OCI-LY7 (cell line): ENCODE data around the gene COQ5. TPM values are rescaled to one million over a fixed set of nuclear protein-coding genes. Genes with fewer than 3 reads are reported as not detected.
A peak's percentile ranks its signal among the peaks of the same experiment; 100 is the strongest.

Experiments used
- BruUV-seq: library from RNA; stranded (reverse); fragments of 400-500 nt; replicated peaks from 2 replicates; lab custom pipeline; 2021; lab: Mats Ljungman, UMichigan
- CTCF ChIA-PET: fragments of 300-600 bp; sonication (Branson Sonifier 250); formaldehyde crosslinking; loops from one replicate; lab custom pipeline; 2022; ENCODE audit warnings: antibody characterized with exemption; ENCODE audit not compliant: unreplicated experiment; lab: Charles Lee
- POLR2A ChIA-PET: fragments of 300-600 bp; sonication (Branson Sonifier 250); formaldehyde crosslinking; loops from one replicate; lab custom pipeline; 2022; ENCODE audit warnings: antibody characterized with exemption; lab: Charles Lee
- DNase-seq: peaks from one replicate; pipeline ENCODE4 v3.0.0-alpha.2; 2015; ENCODE audit warnings: low spot score
- H2AFZ ChIP-seq: fragments of 200-600 bp; sonication (generic), shearing (Covaris generic); 2 replicates; pipeline ENCODE4 v1.6.1; 2014; ENCODE audit warnings: mild to moderate bottlenecking, antibody characterized with exemption, low read length, moderate library complexity
- H3K27ac ChIP-seq: fragments of 200-600 bp; sonication (generic); 2 replicates; pipeline ENCODE4 v1.5.1; 2014; ENCODE audit warnings: mixed run types, low read depth, mild to moderate bottlenecking, moderate library complexity, low read length, inconsistent platforms; ENCODE audit not compliant: poor library complexity, severe bottlenecking
- H3K36me3 ChIP-seq: fragments of 200-600 bp; sonication (generic); 2 replicates; pipeline ENCODE4 v1.6.1; 2014; ENCODE audit warnings: mild to moderate bottlenecking, antibody characterized with exemption, low read length, moderate library complexity, mixed read lengths; ENCODE audit not compliant: insufficient read depth
- H3K4me1 ChIP-seq: fragments of 200-600 bp; sonication (generic); 2 replicates; pipeline ENCODE4 v1.5.1; 2014; ENCODE audit warnings: mild to moderate bottlenecking, low read length; ENCODE audit not compliant: insufficient read depth, poor library complexity, severe bottlenecking
- H3K4me2 ChIP-seq: fragments of 200-600 bp; sonication (generic); 2 replicates; pipeline ENCODE4 v1.6.1; 2014; ENCODE audit warnings: mild to moderate bottlenecking, low read length
- H3K4me3 ChIP-seq: fragments of 200-600 bp; sonication (generic); 2 replicates; pipeline ENCODE4 v1.5.1; 2014; ENCODE audit warnings: mild to moderate bottlenecking, low read depth, low read length; ENCODE audit not compliant: poor library complexity, severe bottlenecking
- H3K79me2 ChIP-seq: fragments of 200-600 bp; sonication (generic); 2 replicates; pipeline ENCODE4 v1.6.1; 2016; ENCODE audit warnings: low read depth, mild to moderate bottlenecking, low read length, moderate library complexity, mixed read lengths; ENCODE audit not compliant: insufficient read depth
- H3K9me2 ChIP-seq: fragments of 200-600 bp; sonication (generic); 2 replicates; pipeline ENCODE4 v1.6.1; 2016; ENCODE audit warnings: mild to moderate bottlenecking, low read length, mixed read lengths; ENCODE audit not compliant: insufficient read depth
- H3K9me3 ChIP-seq: fragments of 200-600 bp; sonication (generic); 2 replicates; pipeline ENCODE4 v1.6.1; 2014; ENCODE audit warnings: mild to moderate bottlenecking, mixed run types, low read length, mixed read lengths
- H4K20me1 ChIP-seq: fragments of 200-600 bp; sonication (generic); 2 replicates; pipeline ENCODE4 v1.6.1; 2014; ENCODE audit warnings: mild to moderate bottlenecking, antibody characterized with exemption, low read length, moderate library complexity, mixed read lengths; ENCODE audit not compliant: insufficient read depth
- EZH2phosphoT487 ChIP-seq: fragments of 200-600 bp; sonication (generic); IDR thresholded peaks from 2 replicates; pipeline ENCODE4 v1.6.1; 2018; ENCODE audit warnings: low read depth, borderline replicate concordance, mild to moderate bottlenecking, mixed run types, antibody characterized with exemption, low read length, moderate library complexity, mixed read lengths
- intact Hi-C: fragments of 100-400 bp; cut with micrococcal nuclease; formaldehyde crosslinking; loops from one replicate; pipeline ENCODE4 v1.10.0; 2022; ENCODE audit not compliant: unreplicated experiment
- total RNA-seq, 2 experiments: library from RNA; depleted of rRNA in 1 of 2; stranded (reverse); fragments of >200 nt in 1 of 2; shearing (Covaris generic) in 1 of 2; gene quantifications; 2 replicates each; pipeline ENCODE4 v1.2.3, GENCODE V29; 2014 to 2022
- TF ChIP-seq, protein P1 (sequence below): fragments of 200-600 bp; sonication (generic); conservative IDR thresholded peaks from 2 replicates; pipeline ENCODE4 v1.5.1; 2014; ENCODE audit warnings: mild to moderate bottlenecking, antibody characterized with exemption, low read length, moderate library complexity, mixed read lengths

Gene COQ5
- total RNA-seq, 2 experiments from 2014 or later: 40.9 to 49.5 TPM

DNA sequence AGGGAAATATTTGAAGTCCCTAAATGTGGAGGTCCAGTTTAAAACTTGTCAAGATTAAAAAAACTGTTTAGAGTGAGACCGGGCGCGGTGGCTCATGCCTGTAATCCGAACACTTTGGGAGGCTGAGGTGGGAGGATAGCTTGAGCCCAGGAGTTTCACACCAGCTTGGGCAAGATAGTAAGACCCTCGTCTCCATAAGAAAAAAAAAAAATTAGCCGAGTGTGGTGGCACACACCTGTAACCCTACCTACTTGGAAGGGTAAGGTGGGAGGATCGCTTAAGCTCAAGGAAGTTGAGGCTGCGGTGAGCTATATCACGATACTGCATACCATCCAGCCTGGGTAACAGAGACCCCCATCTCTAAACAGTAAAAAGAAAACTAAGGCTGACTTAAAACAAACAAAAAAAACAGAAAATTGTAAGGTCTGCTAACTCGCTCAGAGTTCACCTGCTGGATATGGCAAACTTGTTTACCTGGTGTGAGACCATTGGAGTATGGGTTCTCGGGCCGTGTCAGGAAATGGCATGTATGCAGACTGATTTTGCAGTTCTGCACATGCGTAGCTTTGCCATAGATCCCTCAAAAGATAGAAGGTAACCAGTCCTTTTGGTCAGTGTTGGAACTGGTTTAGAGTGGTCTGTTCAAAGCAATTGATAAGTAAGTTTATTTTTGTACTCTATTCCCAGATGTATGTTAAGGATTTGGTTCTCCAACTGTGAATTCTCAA lies 7.3 kb upstream of the COQ5 start:
- CTCF ChIA-PET: no interaction called here
- Histone ChIP-seq H3K9me3 (no peaks in the 10 kb centered on the region; the same call in 1 of the 2 replicates), H3K4me2 (peak overlapping the region; percentile 97), H3K4me1 (peaks cover 57% of the 10 kb centered on the region), H3K79me2 (peaks cover 71% of the 10 kb centered on the region), H4K20me1 (peaks cover 37% of the 10 kb centered on the region), H2AFZ (no peak overlapping the region), H3K9me2 (no peaks in the 10 kb centered on the region), H3K4me3 (peak overlapping the region; percentile 89), H3K27ac (peak overlapping the region; percentile 65), H3K36me3 (peaks cover 57% of the 10 kb centered on the region)
- TF ChIP-seq, protein P1, sequence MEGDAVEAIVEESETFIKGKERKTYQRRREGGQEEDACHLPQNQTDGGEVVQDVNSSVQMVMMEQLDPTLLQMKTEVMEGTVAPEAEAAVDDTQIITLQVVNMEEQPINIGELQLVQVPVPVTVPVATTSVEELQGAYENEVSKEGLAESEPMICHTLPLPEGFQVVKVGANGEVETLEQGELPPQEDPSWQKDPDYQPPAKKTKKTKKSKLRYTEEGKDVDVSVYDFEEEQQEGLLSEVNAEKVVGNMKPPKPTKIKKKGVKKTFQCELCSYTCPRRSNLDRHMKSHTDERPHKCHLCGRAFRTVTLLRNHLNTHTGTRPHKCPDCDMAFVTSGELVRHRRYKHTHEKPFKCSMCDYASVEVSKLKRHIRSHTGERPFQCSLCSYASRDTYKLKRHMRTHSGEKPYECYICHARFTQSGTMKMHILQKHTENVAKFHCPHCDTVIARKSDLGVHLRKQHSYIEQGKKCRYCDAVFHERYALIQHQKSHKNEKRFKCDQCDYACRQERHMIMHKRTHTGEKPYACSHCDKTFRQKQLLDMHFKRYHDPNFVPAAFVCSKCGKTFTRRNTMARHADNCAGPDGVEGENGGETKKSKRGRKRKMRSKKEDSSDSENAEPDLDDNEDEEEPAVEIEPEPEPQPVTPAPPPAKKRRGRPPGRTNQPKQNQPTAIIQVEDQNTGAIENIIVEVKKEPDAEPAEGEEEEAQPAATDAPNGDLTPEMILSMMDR: no peak
- TF ChIP-seq EZH2phosphoT487: no peak
- POLR2A ChIA-PET: interaction anchor here (0.6 to 1.7 kb wide), 3 partner anchors 33 to 1655 kb away, joined by 3 to 5 read pairs (median 3); no protein-coding TSS in a partner anchor
- DNase-seq: peak; percentile 33
- BruUV-seq: no TSS peak
- intact Hi-C loops: loop anchor here (5.0 kb wide), 1 partner anchor 99 kb away; the partner anchor contains the start of gene COX6A1

- POLR2A ChIA-PET: interaction anchor here (0.6 to 1.7 kb wide), 7 partner anchors 12 to 414 kb away, joined by 3 to 4 read pairs (median 3); partner anchors contain the start of gene POP5
- H2AFZ ChIP-seq: peak overlapping the region; percentile 70; the same call in 1 of the 2 replicates
- peak overlapping the region; percentile 89 for H3K4me3 ChIP-seq
- peaks cover 37% of the 10 kb centered on the region for H4K20me1 ChIP-seq
- TF ChIP-seq EZH2phosphoT487: no peak
- TF ChIP-seq, protein P1: peak; percentile 17; the same call in 1 of the 2 replicates
- H3K79me2 ChIP-seq: peaks cover 59% of the 10 kb centered on the region
- peak; percentile 69 for DNase-seq
- no peaks in the 10 kb centered on the region for H3K9me2 ChIP-seq
- no peaks in the 10 kb centered on the region; the same call in 1 of the 2 replicates for H3K9me3 ChIP-seq
- H3K36me3 ChIP-seq: peaks cover 44% of the 10 kb centered on the region
- H3K4me1 ChIP-seq: peaks cover 60% of the 10 kb centered on the region
- peak overlapping the region; percentile 97 for H3K4me2 ChIP-seq
- no TSS peak for BruUV-seq
- intact Hi-C loops: loop anchor here (5.0 kb wide), 1 partner anchor 98 kb away; the partner anchor contains the start of gene COX6A1
- peak overlapping the region; percentile 65 for H3K27ac ChIP-seq
- CTCF ChIA-PET: interaction anchor here (0.5 to 0.6 kb wide), 2 partner anchors 395 to 709 kb away, joined by 3 read pairs; no protein-coding TSS in a partner anchor
Measured at GRCh38 chr12:120534703-120535655, 6.0 kb upstream of the COQ5 start.
